ENCODE data around the gene ZBTB20.

- TF ChIP-seq, protein P1, sequence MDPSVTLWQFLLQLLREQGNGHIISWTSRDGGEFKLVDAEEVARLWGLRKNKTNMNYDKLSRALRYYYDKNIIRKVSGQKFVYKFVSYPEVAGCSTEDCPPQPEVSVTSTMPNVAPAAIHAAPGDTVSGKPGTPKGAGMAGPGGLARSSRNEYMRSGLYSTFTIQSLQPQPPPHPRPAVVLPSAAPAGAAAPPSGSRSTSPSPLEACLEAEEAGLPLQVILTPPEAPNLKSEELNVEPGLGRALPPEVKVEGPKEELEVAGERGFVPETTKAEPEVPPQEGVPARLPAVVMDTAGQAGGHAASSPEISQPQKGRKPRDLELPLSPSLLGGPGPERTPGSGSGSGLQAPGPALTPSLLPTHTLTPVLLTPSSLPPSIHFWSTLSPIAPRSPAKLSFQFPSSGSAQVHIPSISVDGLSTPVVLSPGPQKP (IDR thresholded peaks at IDR 0.05; ENCODE audit: borderline replicate concordance, low read depth, low read length): no peak
- TF ChIP-seq CTCF (conservative IDR thresholded peaks at IDR 0.05; ENCODE audit: low read depth, low read length) (no peak), BHLHE40 (IDR thresholded peaks at IDR 0.05; ENCODE audit: low read depth, low read length) (no peak), POLR2A (IDR thresholded peaks at IDR 0.05; ENCODE audit: low read depth, low read length) (no peak), FOS (IDR thresholded peaks at IDR 0.05; ENCODE audit: low read depth, low read length) (no peak), MAFK (IDR thresholded peaks at IDR 0.05; ENCODE audit: low read depth, low read length) (no peak), RAD21 (IDR thresholded peaks at IDR 0.05; ENCODE audit: low read length) (no peak), RFX5 (IDR thresholded peaks at IDR 0.05; ENCODE audit: low read depth, low read length) (no peak), CEBPB (IDR thresholded peaks at IDR 0.05; ENCODE audit: low read depth, low read length) (no peak)
These were observed 762.6 kb downstream of the ZBTB20 start for GRCh38 chr3:114384558-114384903.

All from IMR-90 (cell line).